Spinal cord (tissue), 10 donors: ENCODE data around the gene VPS13A. TPM values are rescaled to one million over a fixed set of nuclear protein-coding genes. Genes with fewer than 3 reads are reported as not detected.

ENCODE experiments used
- DNase-seq, 6 donors: peaks; one replicate each; pipeline versions ENCODE4 v3.0.0 to v3.0.0-alpha.2; 2013 to 2015; ENCODE audit warnings: low spot score in 6 of 6, low read depth in 4 of 6
- H3K27ac ChIP-seq: one replicate; pipeline ENCODE4 v1.5.1; 2013; ENCODE audit warnings: low read depth, low read length, control low read depth
- H3K27me3 ChIP-seq: one replicate; pipeline ENCODE4 v1.6.1; 2013; ENCODE audit warnings: low read length; ENCODE audit not compliant: control insufficient read depth, insufficient read depth
- H3K36me3 ChIP-seq: one replicate; pipeline ENCODE4 v1.6.1; 2013; ENCODE audit warnings: low read length; ENCODE audit not compliant: control insufficient read depth, insufficient read depth
- H3K4me1 ChIP-seq: one replicate; pipeline ENCODE4 v1.6.1; 2013; ENCODE audit warnings: low read length; ENCODE audit not compliant: control insufficient read depth, insufficient read depth
- H3K4me3 ChIP-seq: one replicate; pipeline ENCODE4 v1.5.1; 2013; ENCODE audit warnings: low read depth, low read length, control low read depth
- H3K9me3 ChIP-seq: one replicate; pipeline ENCODE4 v1.6.1; 2013; ENCODE audit warnings: low read length; ENCODE audit not compliant: control insufficient read depth, insufficient read depth
- WGBS: methylation state at CpG from one replicate; pipeline ENCODE4 v1.1.5; 2013; ENCODE audit warnings: missing lambda C conversion rate; ENCODE audit not compliant: insufficient coverage; 5-methylcytosine and 5-hydroxymethylcytosine counted together
- polyA plus RNA-seq, 2 donors: library from polyadenylated mRNA; unstranded; fragments of 120-200 nt; gene quantifications; one replicate each; pipeline ENCODE4 v1.2.1, GENCODE V29; 2013; ENCODE audit not compliant: insufficient read length in 2 of 2
- total RNA-seq, 2 donors: library from RNA; depleted of rRNA in 1 of 2; stranded (reverse); fragments of 120-200 nt in 1 of 2; fragments of >200 nt in 1 of 2; gene quantifications; one replicate each; pipeline versions ENCODE4 v1.2.3 to v1.2.4, GENCODE V29; 2013 to 2014
- donor health status: healthy.

Gene VPS13A
- total and polyA plus RNA-seq, 4 donors = 13.2 to 58.9 (median 21.1) TPM

GRCh38 chr9:77161191-77161590 lies 16.1 kb upstream of the VPS13A start:
- Histone ChIP-seq H3K4me1 (no peaks in the 10 kb centered on the region), H3K4me3 (no peak overlapping the region), H3K27ac (no peak overlapping the region), H3K9me3 (no peaks in the 10 kb centered on the region), H3K27me3 (peaks cover 4% of the 10 kb centered on the region), H3K36me3 (no peaks in the 10 kb centered on the region)
- WGBS = 85% methylated on average over 2 of the region's 3 CpGs
- no peak for DNase-seq

- peak in 1 of 6 donors; percentile 22 for DNase-seq
- H3K27ac ChIP-seq = no peak overlapping the region
- WGBS = no CpG with 5 or more reads among the region's 1 CpG
These were observed 15.4 kb upstream of the VPS13A start for GRCh38 chr9:77161966-77162365.

GRCh38 chr9:77162366-77162765 lies 15.0 kb upstream of the VPS13A start:
- Histone ChIP-seq H3K4me3 (no peak overlapping the region), H3K36me3 (no peaks in the 10 kb centered on the region), H3K27me3 (no peaks in the 10 kb centered on the region), H3K9me3 (no peaks in the 10 kb centered on the region), H3K4me1 (no peaks in the 10 kb centered on the region), H3K27ac (no peak overlapping the region)
- 100% methylated on average over 2 of the region's 4 CpGs for WGBS
- DNase-seq = no peak

More at GRCh38 chr9:77161966-77162365, 15.4 kb upstream of the VPS13A start:
- Histone ChIP-seq H3K4me1 (no peaks in the 10 kb centered on the region), H3K27me3 (no peaks in the 10 kb centered on the region), H3K4me3 (no peak overlapping the region), H3K9me3 (no peaks in the 10 kb centered on the region), H3K36me3 (no peaks in the 10 kb centered on the region)

- Histone ChIP-seq H3K27me3 (no peaks in the 10 kb centered on the region), H3K4me3 (no peak overlapping the region), H3K27ac (no peak overlapping the region), H3K9me3 (no peaks in the 10 kb centered on the region), H3K4me1 (no peaks in the 10 kb centered on the region), H3K36me3 (no peaks in the 10 kb centered on the region)
- 67% methylated on average over 2 of the region's 4 CpGs for WGBS
- no peak for DNase-seq
These were observed 13.4 kb upstream of the VPS13A start for GRCh38 chr9:77163884-77164283.

GRCh38 chr9:77166193-77166592 lies 11.1 kb upstream of the VPS13A start:
- no peak overlapping the region for H3K27ac ChIP-seq
- no peaks in the 10 kb centered on the region for H3K9me3 ChIP-seq
- WGBS = 87% methylated on average over 3 of the region's 4 CpGs
- no peaks in the 10 kb centered on the region for H3K27me3 ChIP-seq
- no peaks in the 10 kb centered on the region for H3K36me3 ChIP-seq
- no peak for DNase-seq
- no peak overlapping the region for H3K4me3 ChIP-seq
- H3K4me1 ChIP-seq = no peaks in the 10 kb centered on the region

GRCh38 chr9:77170991-77171699 lies 6.2 kb upstream of the VPS13A start:
- no peaks in the 10 kb centered on the region for H3K4me1 ChIP-seq
- no peak overlapping the region for H3K27ac ChIP-seq
- no peak for DNase-seq
- whole genome bisulfite sequencing = 100% methylated on average over 1 of the region's 2 CpGs
- H3K27me3 ChIP-seq = no peaks in the 10 kb centered on the region
- H3K9me3 ChIP-seq = no peaks in the 10 kb centered on the region
- H3K4me3 ChIP-seq = no peak overlapping the region
- no peaks in the 10 kb centered on the region for H3K36me3 ChIP-seq

GRCh38 chr9:77175151-77175550 lies 2.2 kb upstream of the VPS13A start:
- Histone ChIP-seq H3K4me1 (peaks cover 16% of the 10 kb centered on the region), H3K27ac (no peak overlapping the region), H3K27me3 (no peaks in the 10 kb centered on the region), H3K9me3 (no peaks in the 10 kb centered on the region), H3K4me3 (no peak overlapping the region), H3K36me3 (no peaks in the 10 kb centered on the region)
- no peak for DNase-seq
- WGBS = no CpG with 5 or more reads among the region's 2 CpGs

GRCh38 chr9:77176106-77176505 lies 1.2 kb upstream of the VPS13A start:
- H3K27ac ChIP-seq = no peak overlapping the region
- peaks cover 16% of the 10 kb centered on the region for H3K4me1 ChIP-seq
- no peaks in the 10 kb centered on the region for H3K27me3 ChIP-seq
- peak in 1 of 6 donors; percentile 23 for DNase-seq
- WGBS = no CpG with 5 or more reads among the region's 4 CpGs
- H3K9me3 ChIP-seq = no peaks in the 10 kb centered on the region
- no peak overlapping the region for H3K4me3 ChIP-seq
- H3K36me3 ChIP-seq = no peaks in the 10 kb centered on the region

- no peaks in the 10 kb centered on the region for H3K9me3 ChIP-seq
- H3K27me3 ChIP-seq = no peaks in the 10 kb centered on the region
- WGBS = 0% methylated on average over 10 of the region's 10 CpGs
- H3K36me3 ChIP-seq = no peaks in the 10 kb centered on the region
- peak in 1 of 6 donors; percentile 2 for DNase-seq
- H3K4me3 ChIP-seq = peak overlapping the region; percentile 88
- H3K4me1 ChIP-seq = peaks cover 16% of the 10 kb centered on the region
- H3K27ac ChIP-seq = peak overlapping the region; percentile 52
These were observed 620 bp upstream of the VPS13A start for GRCh38 chr9:77176686-77177142.
